Caco-2 (cell line): ENCODE data around the gene SLC2A9. TPM values are rescaled to one million over a fixed set of nuclear protein-coding genes. Genes with fewer than 3 reads are reported as not detected.

Source experiments
- BruUV-seq: library from RNA; stranded (reverse); fragments of 400-500 nt; replicated peaks from 2 replicates; lab custom pipeline; 2021; lab: Mats Ljungman, UMichigan
- CTCF ChIA-PET: fragments of 300-600 bp; sonication (Branson Sonifier 250); formaldehyde crosslinking; loops from one replicate; lab custom pipeline; 2022; ENCODE audit warnings: antibody characterized with exemption; lab: Charles Lee
- POLR2A ChIA-PET: fragments of 300-600 bp; sonication (Branson Sonifier 250); formaldehyde crosslinking; loops from one replicate; lab custom pipeline; 2022; ENCODE audit warnings: antibody characterized with exemption; lab: Charles Lee
- DNase-seq, 2 experiments: peaks; one replicate each; pipeline versions ENCODE4 v3.0.0 to v3.0.0-alpha.2; 2020 to 2022
- H3K27me3 ChIP-seq: replicated peaks from 2 replicates; pipeline ENCODE4 v1.6.0; 2011; ENCODE audit warnings: low read length; ENCODE audit not compliant: control insufficient read depth, insufficient read depth
- H3K36me3 ChIP-seq: 2 replicates; pipeline ENCODE4 v1.5.1; 2011; ENCODE audit warnings: low read length; ENCODE audit not compliant: control insufficient read depth, insufficient read depth
- H3K4me1 ChIP-seq: fragments of 250-450 bp; sonication (Bioruptor Pico); 2 replicates; pipeline ENCODE4 v1.5.1; 2020; ENCODE audit warnings: mild to moderate bottlenecking
- H3K4me3 ChIP-seq: 2 replicates; pipeline ENCODE4 v1.5.1; 2011; ENCODE audit warnings: low read depth, mild to moderate bottlenecking, control low read depth, low read length
- H3K9me3 ChIP-seq: fragments of 250-450 bp; sonication (Bioruptor Pico); 2 replicates; pipeline ENCODE4 v1.5.1; 2020; ENCODE audit warnings: mild to moderate bottlenecking, moderate library complexity
- H3K27ac Mint-ChIP-seq: one replicate; pipeline ENCODE4 v1.8.0; 2022; ENCODE audit warnings: mixed read lengths; ENCODE audit not compliant: unreplicated experiment
- H3K27me3 Mint-ChIP-seq: one replicate; pipeline ENCODE4 v1.8.0; 2022; ENCODE audit warnings: mixed read lengths; ENCODE audit not compliant: insufficient read depth, unreplicated experiment
- H3K36me3 Mint-ChIP-seq: one replicate; pipeline ENCODE4 v1.8.0; 2022; ENCODE audit warnings: mild to moderate bottlenecking, mixed read lengths; ENCODE audit not compliant: insufficient read depth, unreplicated experiment
- H3K4me1 Mint-ChIP-seq: one replicate; pipeline ENCODE4 v1.8.0; 2022; ENCODE audit warnings: low read depth, mixed read lengths; ENCODE audit not compliant: unreplicated experiment
- H3K4me3 Mint-ChIP-seq: one replicate; pipeline ENCODE4 v1.8.0; 2022; ENCODE audit warnings: mild to moderate bottlenecking, moderate library complexity, mixed read lengths; ENCODE audit not compliant: unreplicated experiment
- H3K9me3 Mint-ChIP-seq: one replicate; pipeline ENCODE4 v1.8.0; 2022; ENCODE audit warnings: mixed read lengths; ENCODE audit not compliant: unreplicated experiment
- intact Hi-C: fragments of 100-400 bp; cut with micrococcal nuclease; formaldehyde crosslinking; loops from one replicate; pipeline ENCODE4 v1.10.0; 2022; ENCODE audit not compliant: unreplicated experiment
- total RNA-seq: library from RNA; stranded (reverse); gene quantifications from 2 replicates; pipeline ENCODE4 v1.2.3, GENCODE V29; 2022
- TF ChIP-seq, protein P1 (sequence below), 2 experiments: fragments of 200-600 bp in 1 of 2; IDR thresholded peaks; 1 replicate in 1 of 2; 2 replicates in 1 of 2; pipeline versions ENCODE4 v1.5.1 to v1.8.0; 2011 to 2022; ENCODE audit warnings: antibody characterized with exemption in 1 of 2, control low read depth in 1 of 2, inconsistent platforms in 1 of 2, low read depth in 1 of 2, low read length in 1 of 2, mild to moderate bottlenecking in 1 of 2, moderate library complexity in 1 of 2; ENCODE audit not compliant: insufficient read depth in 1 of 2, severe bottlenecking in 1 of 2, unreplicated experiment in 1 of 2

Gene SLC2A9
- total RNA-seq, 1 experiment from 2014 or later = 21.0 TPM

DNA sequence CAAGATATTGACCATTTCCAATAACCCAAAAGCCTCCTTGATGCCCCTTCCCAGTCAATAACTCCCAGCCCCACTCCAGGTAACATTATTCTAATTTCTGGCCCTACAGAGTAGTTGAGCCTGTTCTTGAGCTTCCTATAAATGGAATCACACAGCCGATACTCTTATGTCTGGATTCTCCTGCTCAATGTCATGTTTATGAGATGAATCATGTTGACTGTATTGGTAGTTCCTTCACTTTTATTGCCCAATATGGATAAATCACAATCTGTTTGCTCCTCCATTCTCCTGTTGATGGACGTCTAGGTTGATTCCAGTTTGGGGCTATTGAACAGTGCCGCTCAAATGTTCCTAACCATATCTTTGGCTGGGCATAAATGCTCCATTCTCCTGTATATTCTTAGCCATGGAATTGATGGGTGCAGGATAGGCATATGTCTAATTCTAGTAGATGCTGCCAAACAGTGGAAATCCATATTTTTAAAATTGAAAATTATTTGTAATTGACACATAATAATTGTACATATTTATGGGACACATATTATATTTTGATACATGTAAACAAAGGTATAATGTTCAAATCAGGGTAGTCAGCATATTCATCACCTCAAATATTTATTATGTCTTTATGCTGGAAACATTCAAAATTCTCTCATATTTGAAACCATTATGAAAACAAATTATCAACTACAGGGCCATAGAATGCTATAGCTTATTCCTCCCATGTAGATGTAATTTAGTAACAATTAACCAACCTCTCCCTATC, 40.5 kb upstream of the SLC2A9 start:
- no peak for DNase-seq
- no peaks in the 10 kb centered on the region for H3K9me3 Mint-ChIP-seq
- intact Hi-C loops = loop anchor here (2.0 to 5.0 kb wide), 2 partner anchors 145 to 163 kb away; no protein-coding TSS in a partner anchor
- no peak overlapping the region for H3K27ac Mint-ChIP-seq
- ChIA-PET CTCF (no interaction called here), POLR2A (no interaction called here)
- H3K4me1 Mint-ChIP-seq = peaks cover 2% of the 10 kb centered on the region
- TF ChIP-seq, protein P1, sequence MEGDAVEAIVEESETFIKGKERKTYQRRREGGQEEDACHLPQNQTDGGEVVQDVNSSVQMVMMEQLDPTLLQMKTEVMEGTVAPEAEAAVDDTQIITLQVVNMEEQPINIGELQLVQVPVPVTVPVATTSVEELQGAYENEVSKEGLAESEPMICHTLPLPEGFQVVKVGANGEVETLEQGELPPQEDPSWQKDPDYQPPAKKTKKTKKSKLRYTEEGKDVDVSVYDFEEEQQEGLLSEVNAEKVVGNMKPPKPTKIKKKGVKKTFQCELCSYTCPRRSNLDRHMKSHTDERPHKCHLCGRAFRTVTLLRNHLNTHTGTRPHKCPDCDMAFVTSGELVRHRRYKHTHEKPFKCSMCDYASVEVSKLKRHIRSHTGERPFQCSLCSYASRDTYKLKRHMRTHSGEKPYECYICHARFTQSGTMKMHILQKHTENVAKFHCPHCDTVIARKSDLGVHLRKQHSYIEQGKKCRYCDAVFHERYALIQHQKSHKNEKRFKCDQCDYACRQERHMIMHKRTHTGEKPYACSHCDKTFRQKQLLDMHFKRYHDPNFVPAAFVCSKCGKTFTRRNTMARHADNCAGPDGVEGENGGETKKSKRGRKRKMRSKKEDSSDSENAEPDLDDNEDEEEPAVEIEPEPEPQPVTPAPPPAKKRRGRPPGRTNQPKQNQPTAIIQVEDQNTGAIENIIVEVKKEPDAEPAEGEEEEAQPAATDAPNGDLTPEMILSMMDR (IDR thresholded peaks at IDR 0.05; ENCODE audit: insufficient read depth in 1 of 2, low read depth in 1 of 2, low read length in 1 of 2, severe bottlenecking in 1 of 2, unreplicated experiment in 1 of 2) = no peak
- H3K9me3 ChIP-seq = no peaks in the 10 kb centered on the region
- no peaks in the 10 kb centered on the region for H3K27me3 Mint-ChIP-seq
- peaks cover 12% of the 10 kb centered on the region for H3K36me3 Mint-ChIP-seq
- H3K4me3 Mint-ChIP-seq = no peak overlapping the region
- no peaks in the 10 kb centered on the region for H3K27me3 ChIP-seq
- H3K36me3 ChIP-seq = no peaks in the 10 kb centered on the region
- peaks cover 6% of the 10 kb centered on the region for H3K4me1 ChIP-seq
- H3K4me3 ChIP-seq = no peak overlapping the region
- no TSS peak for BruUV-seq

DNA sequence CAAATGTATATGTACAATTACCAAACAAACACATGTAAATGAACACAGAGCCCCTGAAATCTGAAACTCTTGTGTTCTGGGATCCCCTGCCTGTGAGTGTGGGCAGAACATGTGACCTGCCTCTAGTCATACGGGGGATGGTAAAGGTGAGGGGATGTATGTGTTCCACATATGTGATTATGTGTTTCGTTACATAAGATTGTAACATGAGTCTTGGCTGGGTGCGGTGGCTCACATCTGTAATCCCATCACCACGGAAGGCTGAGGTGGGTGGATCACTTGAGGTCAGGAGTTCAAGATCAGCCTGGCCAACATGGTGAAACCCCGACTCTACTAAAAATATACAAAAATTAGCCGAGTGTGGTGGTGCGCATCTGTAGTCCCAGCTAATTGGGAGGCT, 37.1 kb upstream of the SLC2A9 start:
- Mint-ChIP-seq H3K36me3 (no peaks in the 10 kb centered on the region), H3K9me3 (no peaks in the 10 kb centered on the region), H3K27me3 (no peaks in the 10 kb centered on the region), H3K27ac (no peak overlapping the region), H3K4me1 (peaks cover 20% of the 10 kb centered on the region), H3K4me3 (no peak overlapping the region)
- intact Hi-C loops = no loop called here
- peaks cover 36% of the 10 kb centered on the region for H3K4me1 ChIP-seq
- CTCF ChIA-PET = interaction anchor here (1.0 kb wide), 1 partner anchor 9 kb away, joined by 3 read pairs; no protein-coding TSS in a partner anchor
- H3K4me3 ChIP-seq = no peak overlapping the region
- H3K9me3 ChIP-seq = no peaks in the 10 kb centered on the region
- no peaks in the 10 kb centered on the region for H3K27me3 ChIP-seq
- POLR2A ChIA-PET = no interaction called here
- TF ChIP-seq, protein P1 (IDR thresholded peaks at IDR 0.05; ENCODE audit: insufficient read depth in 1 of 2, low read depth in 1 of 2, low read length in 1 of 2, severe bottlenecking in 1 of 2, unreplicated experiment in 1 of 2) = no peak
- H3K36me3 ChIP-seq = no peaks in the 10 kb centered on the region
- no peak for DNase-seq
- BruUV-seq = no TSS peak

DNA sequence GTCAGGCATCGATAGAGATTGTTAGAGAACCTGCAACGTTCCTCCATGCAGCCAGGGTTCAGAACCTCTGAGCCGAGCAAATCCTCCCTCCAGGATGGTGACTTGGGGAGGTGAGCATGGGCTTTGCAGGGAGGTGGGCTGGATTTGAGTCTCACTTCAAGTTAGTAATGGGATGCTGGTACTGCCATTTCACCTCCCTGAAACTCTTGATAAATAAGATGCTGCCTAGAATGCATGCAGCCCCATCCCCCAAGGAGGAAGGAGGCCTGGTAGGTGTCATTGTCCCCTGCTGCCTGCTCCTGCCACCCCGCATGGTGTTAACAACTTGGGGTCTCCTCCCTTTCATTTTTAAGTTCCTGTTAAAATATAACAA, 35.7 kb upstream of the SLC2A9 start:
- peak overlapping the region; percentile 87 for H3K27ac Mint-ChIP-seq
- no TSS peak for BruUV-seq
- intact Hi-C loops = no loop called here
- ChIA-PET POLR2A (no interaction called here), CTCF (interaction anchor here (1.0 kb wide), 1 partner anchor 42 kb away, joined by 3 read pairs; no protein-coding TSS in a partner anchor)
- Histone ChIP-seq H3K4me3 (no peak overlapping the region), H3K4me1 (peaks cover 42% of the 10 kb centered on the region), H3K27me3 (no peaks in the 10 kb centered on the region), H3K9me3 (no peaks in the 10 kb centered on the region), H3K36me3 (no peaks in the 10 kb centered on the region)
- TF ChIP-seq, protein P1 (IDR thresholded peaks at IDR 0.05; ENCODE audit: insufficient read depth in 1 of 2, low read depth in 1 of 2, low read length in 1 of 2, severe bottlenecking in 1 of 2, unreplicated experiment in 1 of 2) = no peak
- H3K36me3 Mint-ChIP-seq = no peaks in the 10 kb centered on the region
- no peak for DNase-seq
- no peaks in the 10 kb centered on the region for H3K27me3 Mint-ChIP-seq
- H3K4me1 Mint-ChIP-seq = peaks cover 29% of the 10 kb centered on the region
- H3K9me3 Mint-ChIP-seq = no peaks in the 10 kb centered on the region
- no peak overlapping the region for H3K4me3 Mint-ChIP-seq
